Measurements from ENCODE around the gene SLC23A2. TPM values are rescaled to one million over a fixed set of nuclear protein-coding genes. Genes with fewer than 3 reads are reported as not detected.

The SLC23A2 gene
- total RNA-seq, 1 experiment from 2014 or later = 16.3 TPM

DNA sequence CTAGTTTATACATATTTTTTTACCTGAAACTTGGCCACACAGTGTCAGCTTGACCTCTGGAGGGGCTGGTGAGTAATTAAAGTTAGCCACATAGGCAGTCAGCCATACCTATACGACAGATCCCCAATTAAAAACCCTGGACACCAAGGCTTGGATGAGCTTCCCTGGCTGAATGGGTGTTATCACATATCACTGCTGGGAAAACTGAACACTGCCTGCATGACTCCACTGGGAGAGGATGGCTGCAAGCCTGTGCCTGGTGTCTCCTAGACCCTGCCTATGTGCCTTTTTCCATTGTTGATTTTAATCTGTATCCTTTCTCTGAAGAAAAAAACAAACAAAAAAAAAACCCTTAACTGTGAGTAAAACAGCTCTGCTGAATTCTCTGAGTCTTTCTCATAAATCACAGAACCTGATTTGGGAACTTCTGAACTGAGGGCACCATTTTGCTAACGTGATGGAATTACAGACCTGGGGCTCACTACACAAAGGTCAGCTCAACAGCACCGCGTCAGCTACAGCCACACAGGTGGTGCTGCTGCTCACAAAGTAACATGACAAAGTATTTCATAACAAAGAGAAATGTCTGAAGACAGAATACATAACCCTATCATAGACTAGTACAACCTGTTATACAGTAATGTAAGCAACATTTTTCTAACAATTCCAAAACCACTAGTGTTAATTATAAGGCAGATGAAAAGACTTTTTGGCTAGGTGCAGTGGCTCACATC, 97.0 kb downstream of the SLC23A2 start:
- no peak overlapping the region for H3K4me2 ChIP-seq (ENCODE audit: low read length)
- RAD21 ChIA-PET (ENCODE audit: low non-redundant PET in 1 of 2, low total read pairs in 2 of 2, uncharacterized antibody in 2 of 2, unreplicated experiment in 2 of 2) = no interaction called here
- TF ChIP-seq TCF7L2 (IDR thresholded peaks at IDR 0.05; ENCODE audit: borderline replicate concordance, extremely low read depth, insufficient read depth, insufficient read length) = no peak
- no peak for TF ChIP-seq SIN3A (IDR thresholded peaks at IDR 0.05; ENCODE audit: low read depth)
- no peak for TF ChIP-seq ZNF274 (IDR thresholded peaks at IDR 0.05; ENCODE audit: low read depth, low read length)
- no peak for TF ChIP-seq SP1 (IDR thresholded peaks at IDR 0.05; ENCODE audit: low read depth)
- TF ChIP-seq, protein P1, sequence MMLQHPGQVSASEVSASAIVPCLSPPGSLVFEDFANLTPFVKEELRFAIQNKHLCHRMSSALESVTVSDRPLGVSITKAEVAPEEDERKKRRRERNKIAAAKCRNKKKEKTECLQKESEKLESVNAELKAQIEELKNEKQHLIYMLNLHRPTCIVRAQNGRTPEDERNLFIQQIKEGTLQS (IDR thresholded peaks at IDR 0.05) = no peak
- no peak for TF ChIP-seq EZH2 (IDR thresholded peaks at IDR 0.05)
- no peak for TF ChIP-seq ELF1 (IDR thresholded peaks at IDR 0.05; ENCODE audit: borderline replicate concordance, low read depth)
- TF ChIP-seq JUND (IDR thresholded peaks at IDR 0.05) = no peak
- TF ChIP-seq CEBPB (IDR thresholded peaks at IDR 0.05; ENCODE audit: low read depth) = no peak
- CTCF ChIA-PET = no interaction called here
- peaks cover 12% of the 10 kb centered on the region for H3K79me2 ChIP-seq (ENCODE audit: insufficient read depth, low read length)
- no peak overlapping the region for H2AFZ ChIP-seq (ENCODE audit: low read depth, low read length, poor library complexity, severe bottlenecking)
- H3K27me3 ChIP-seq (ENCODE audit: insufficient read depth, low read length) = no peaks in the 10 kb centered on the region
- H3K27ac ChIP-seq (ENCODE audit: low read depth, low read length) = no peak overlapping the region
- POLR2A ChIA-PET = no interaction called here
- H3K4me1 ChIP-seq (ENCODE audit: control insufficient read depth in 1 of 2, insufficient read depth in 2 of 2, low read length in 2 of 2) = peaks cover 0 to 3% of the 10 kb centered on the region in 2 experiments; a peak in 1 of 4 replicates
- ATAC-seq (no peak), DNase-seq (ENCODE audit: low read depth, low spot score) (no peak)
- no peak overlapping the region for H3K9ac ChIP-seq (ENCODE audit: low read length)
- H3K9me2 ChIP-seq (ENCODE audit: insufficient read depth) = no peaks in the 10 kb centered on the region
- H3K4me3 ChIP-seq (replicated peaks in 1 of 2; ENCODE audit: low read depth in 1 of 2, low read length in 2 of 2) = no peak overlapping the region
- H3K36me3 ChIP-seq (ENCODE audit: control insufficient read depth in 1 of 2, insufficient read depth in 2 of 2, low read length in 2 of 2) = peaks cover 0 to 3% of the 10 kb centered on the region in 2 experiments; a peak in 1 of 4 replicates
- H3K9me3 ChIP-seq (ENCODE audit: control insufficient read depth in 1 of 2, insufficient read depth in 1 of 2, low read depth in 1 of 2, low read length in 2 of 2) = no peaks in the 10 kb centered on the region
- intact Hi-C loops (cut with micrococcal nuclease) = no loop called here
- no peaks in the 10 kb centered on the region for H4K20me1 ChIP-seq (ENCODE audit: insufficient read depth)
- BruUV-seq (replicated peaks) = no TSS peak

DNA sequence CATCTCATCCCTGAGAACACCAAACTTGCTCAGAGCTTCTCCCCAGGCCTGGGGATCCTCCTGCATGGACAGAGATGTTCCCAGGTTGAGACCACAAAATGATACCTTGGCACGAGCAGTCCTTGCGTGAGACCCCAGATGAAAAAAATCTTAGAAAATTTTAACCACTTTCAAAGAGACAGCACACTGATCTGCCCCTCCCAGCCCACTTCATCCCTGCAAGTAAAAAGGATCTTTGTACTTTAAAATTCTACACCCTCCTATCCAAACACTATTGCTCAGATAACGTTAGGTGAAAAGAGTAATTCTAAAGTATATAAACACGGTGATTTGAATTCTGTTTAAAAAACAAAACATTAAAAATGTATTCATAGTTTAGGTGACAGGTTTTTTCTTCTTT, 98.5 kb downstream of the SLC23A2 start:
- peaks cover 0 to 3% of the 10 kb centered on the region in 2 experiments; a peak in 1 of 4 replicates for H3K36me3 ChIP-seq (ENCODE audit: control insufficient read depth in 1 of 2, insufficient read depth in 2 of 2, low read length in 2 of 2)
- ATAC-seq (no peak), DNase-seq (ENCODE audit: low read depth, low spot score) (no peak)
- H2AFZ ChIP-seq (ENCODE audit: low read depth, low read length, poor library complexity, severe bottlenecking) = no peak overlapping the region
- H3K9ac ChIP-seq (ENCODE audit: low read length) = no peak overlapping the region
- ChIA-PET POLR2A (no interaction called here), CTCF (no interaction called here), RAD21 (ENCODE audit: low non-redundant PET in 1 of 2, low total read pairs in 2 of 2, uncharacterized antibody in 2 of 2, unreplicated experiment in 2 of 2) (no interaction called here)
- H3K9me3 ChIP-seq (ENCODE audit: control insufficient read depth in 1 of 2, insufficient read depth in 1 of 2, low read depth in 1 of 2, low read length in 2 of 2) = no peaks in the 10 kb centered on the region
- peaks cover 12% of the 10 kb centered on the region for H3K79me2 ChIP-seq (ENCODE audit: insufficient read depth, low read length)
- H3K9me2 ChIP-seq (ENCODE audit: insufficient read depth) = no peaks in the 10 kb centered on the region
- no peaks in the 10 kb centered on the region for H3K27me3 ChIP-seq (ENCODE audit: insufficient read depth, low read length)
- H3K4me2 ChIP-seq (ENCODE audit: low read length) = no peak overlapping the region
- no peak for TF ChIP-seq EZH2 (IDR thresholded peaks at IDR 0.05)
- no peak for TF ChIP-seq FOSL1 (IDR thresholded peaks at IDR 0.05; ENCODE audit: low read depth)
- TF ChIP-seq, protein P2, sequence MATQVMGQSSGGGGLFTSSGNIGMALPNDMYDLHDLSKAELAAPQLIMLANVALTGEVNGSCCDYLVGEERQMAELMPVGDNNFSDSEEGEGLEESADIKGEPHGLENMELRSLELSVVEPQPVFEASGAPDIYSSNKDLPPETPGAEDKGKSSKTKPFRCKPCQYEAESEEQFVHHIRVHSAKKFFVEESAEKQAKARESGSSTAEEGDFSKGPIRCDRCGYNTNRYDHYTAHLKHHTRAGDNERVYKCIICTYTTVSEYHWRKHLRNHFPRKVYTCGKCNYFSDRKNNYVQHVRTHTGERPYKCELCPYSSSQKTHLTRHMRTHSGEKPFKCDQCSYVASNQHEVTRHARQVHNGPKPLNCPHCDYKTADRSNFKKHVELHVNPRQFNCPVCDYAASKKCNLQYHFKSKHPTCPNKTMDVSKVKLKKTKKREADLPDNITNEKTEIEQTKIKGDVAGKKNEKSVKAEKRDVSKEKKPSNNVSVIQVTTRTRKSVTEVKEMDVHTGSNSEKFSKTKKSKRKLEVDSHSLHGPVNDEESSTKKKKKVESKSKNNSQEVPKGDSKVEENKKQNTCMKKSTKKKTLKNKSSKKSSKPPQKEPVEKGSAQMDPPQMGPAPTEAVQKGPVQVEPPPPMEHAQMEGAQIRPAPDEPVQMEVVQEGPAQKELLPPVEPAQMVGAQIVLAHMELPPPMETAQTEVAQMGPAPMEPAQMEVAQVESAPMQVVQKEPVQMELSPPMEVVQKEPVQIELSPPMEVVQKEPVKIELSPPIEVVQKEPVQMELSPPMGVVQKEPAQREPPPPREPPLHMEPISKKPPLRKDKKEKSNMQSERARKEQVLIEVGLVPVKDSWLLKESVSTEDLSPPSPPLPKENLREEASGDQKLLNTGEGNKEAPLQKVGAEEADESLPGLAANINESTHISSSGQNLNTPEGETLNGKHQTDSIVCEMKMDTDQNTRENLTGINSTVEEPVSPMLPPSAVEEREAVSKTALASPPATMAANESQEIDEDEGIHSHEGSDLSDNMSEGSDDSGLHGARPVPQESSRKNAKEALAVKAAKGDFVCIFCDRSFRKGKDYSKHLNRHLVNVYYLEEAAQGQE (IDR thresholded peaks at IDR 0.05; ENCODE audit: low read depth) = no peak
- TF ChIP-seq JUND (IDR thresholded peaks at IDR 0.05) = no peak
- no peak for TF ChIP-seq SRF (IDR thresholded peaks at IDR 0.05; ENCODE audit: low read depth)
- no peak for TF ChIP-seq ZNF274 (IDR thresholded peaks at IDR 0.05; ENCODE audit: low read depth, low read length)
- TF ChIP-seq TCF7L2 (IDR thresholded peaks at IDR 0.05; ENCODE audit: borderline replicate concordance, extremely low read depth, insufficient read depth, insufficient read length) = no peak
- H3K4me1 ChIP-seq (ENCODE audit: control insufficient read depth in 1 of 2, insufficient read depth in 2 of 2, low read length in 2 of 2) = peaks cover 12 to 18% of the 10 kb centered on the region in 2 experiments
- no peak overlapping the region for H3K27ac ChIP-seq (ENCODE audit: low read depth, low read length)
- H4K20me1 ChIP-seq (ENCODE audit: insufficient read depth) = no peaks in the 10 kb centered on the region
- no peak overlapping the region for H3K4me3 ChIP-seq (replicated peaks in 1 of 2; ENCODE audit: low read depth in 1 of 2, low read length in 2 of 2)
- BruUV-seq (replicated peaks) = no TSS peak
- intact Hi-C loops (cut with micrococcal nuclease) = no loop called here
